ENCODE data around the gene MAN1B1.

- TF ChIP-seq CTCF (IDR thresholded peaks at IDR 0.05) (no peak), EP300 (IDR thresholded peaks at IDR 0.05) (no peak)
Measured at GRCh38 chr9:137107312-137107921, 20.6 kb downstream of the MAN1B1 start.
